ENCODE measurements around the gene TBC1D1.

TBC1D1 gene

GRCh38 chr4:37890801-37891259 is at the start of gene TBC1D1:
TSS of gene TBC1D1 (plus strand) at chr4:37891084. CDS start at chr4:37902096, 11,012 bp downstream.
- peak; percentile 87 for DNase-seq

- no peak for DNase-seq
Measured at GRCh38 chr4:37844204-37844603, 46.7 kb upstream of the TBC1D1 start.

GRCh38 chr4:37845201-37845600 is 45.7 kb upstream of the TBC1D1 start:
- no peak for DNase-seq

GRCh38 chr4:37847311-37847884 is 43.5 kb upstream of the TBC1D1 start:
- no peak for DNase-seq

GRCh38 chr4:37852376-37852775 is 38.5 kb upstream of the TBC1D1 start:
- no peak for DNase-seq

GRCh38 chr4:37858112-37858511 is 32.8 kb upstream of the TBC1D1 start:
- no peak for DNase-seq

GRCh38 chr4:37858872-37859271 is 32.0 kb upstream of the TBC1D1 start:
- no peak for DNase-seq

- no peak for DNase-seq
Measured at GRCh38 chr4:37860266-37860665, 30.6 kb upstream of the TBC1D1 start.

- no peak for DNase-seq
Measured at GRCh38 chr4:37862961-37863360, 27.9 kb upstream of the TBC1D1 start.

GRCh38 chr4:37864786-37865185 is 26.1 kb upstream of the TBC1D1 start:
- DNase-seq, result no peak

GRCh38 chr4:37865450-37865849 is 25.4 kb upstream of the TBC1D1 start:
- no peak for DNase-seq

- DNase-seq, result no peak
Measured at GRCh38 chr4:37867102-37867501, 23.8 kb upstream of the TBC1D1 start.

- no peak for DNase-seq
Measured at GRCh38 chr4:37868238-37868637, 22.6 kb upstream of the TBC1D1 start.

GRCh38 chr4:37872310-37872988 is 18.4 kb upstream of the TBC1D1 start:
- DNase-seq, result no peak

GRCh38 chr4:37873386-37873785 is 17.5 kb upstream of the TBC1D1 start:
- DNase-seq, result peak; percentile 77

- DNase-seq, result no peak
Measured at GRCh38 chr4:37876156-37876555, 14.7 kb upstream of the TBC1D1 start.

GRCh38 chr4:37879365-37879764 is 11.5 kb upstream of the TBC1D1 start:
- no peak for DNase-seq

GRCh38 chr4:37881811-37882210 is 9.1 kb upstream of the TBC1D1 start:
- DNase-seq, result no peak

- DNase-seq, result peak; percentile 31
Measured at GRCh38 chr4:37882665-37883296, 8.1 kb upstream of the TBC1D1 start.

- DNase-seq, result no peak
Measured at GRCh38 chr4:37884855-37885487, 5.9 kb upstream of the TBC1D1 start.

GRCh38 chr4:37885496-37885895 is 5.4 kb upstream of the TBC1D1 start:
- no peak for DNase-seq

GRCh38 chr4:37889849-37890800 is 759 bp upstream of the TBC1D1 start:
- peak; percentile 94 for DNase-seq
